ENCODE results near the gene LTBP3. TPM values are rescaled to one million over a fixed set of nuclear protein-coding genes. Genes with fewer than 3 reads are reported as not detected.

Gene LTBP3
- total RNA-seq, 2 experiments from 2014 or later: 39.7 to 45.7 TPM

GRCh38 chr11:65498977-65499712 lies 59.0 kb downstream of the LTBP3 start, which contains the start of gene MALAT1:
Gene MALAT1 (plus strand): TSS chr11:65499045.
- Mint-ChIP-seq H3K27me3 (ENCODE audit: low read depth) (no peaks in the 10 kb centered on the region), H3K36me3 (ENCODE audit: low read depth) (peaks cover 3% of the 10 kb centered on the region), H3K4me3 (no peak within 1 kb of the TSS), H3K27ac (no peak within 1 kb of the TSS), H3K9me3 (no peaks in the 10 kb centered on the region), H3K4me1 (ENCODE audit: low read depth) (peaks cover 23% of the 10 kb centered on the region)
- DNase-seq: peak; percentile 95
- CTCF ChIA-PET: interaction anchor here (1.3 to 17.7 kb wide), 8 partner anchors 9 to 79 kb away, joined by 3 to 359 read pairs (median 6); partner anchors contain the start of gene NEAT1
- intact Hi-C loops (cut with micrococcal nuclease): loop anchor here (5.0 to 10.0 kb wide), 2 partner anchors 634 to 722 kb away; partner anchors contain the start of gene SF1

GRCh38 chr11:65498727-65498976 lies 59.5 kb downstream of the LTBP3 start:
- H3K4me1 Mint-ChIP-seq (ENCODE audit: low read depth): peaks cover 28% of the 10 kb centered on the region
- intact Hi-C loops (cut with micrococcal nuclease): loop anchor here (5.0 to 10.0 kb wide), 2 partner anchors 634 to 721 kb away; partner anchors contain the start of gene SF1
- no peaks in the 10 kb centered on the region for H3K27me3 Mint-ChIP-seq (ENCODE audit: low read depth)
- no peaks in the 10 kb centered on the region for H3K9me3 Mint-ChIP-seq
- H3K27ac Mint-ChIP-seq: no peak overlapping the region
- CTCF ChIA-PET: interaction anchor here (1.6 to 17.7 kb wide), 6 partner anchors 10 to 79 kb away, joined by 5 to 359 read pairs (median 10); partner anchors contain the start of gene NEAT1
- no peak overlapping the region for H3K4me3 Mint-ChIP-seq
- peaks cover 3% of the 10 kb centered on the region for H3K36me3 Mint-ChIP-seq (ENCODE audit: low read depth)
- no peak for DNase-seq

GRCh38 chr11:65498042-65498726 lies 60.0 kb downstream of the LTBP3 start:
- DNase-seq: peak; percentile 78
- Mint-ChIP-seq H3K4me1 (ENCODE audit: low read depth) (peaks cover 31% of the 10 kb centered on the region), H3K4me3 (no peak overlapping the region), H3K9me3 (no peaks in the 10 kb centered on the region), H3K27ac (no peak overlapping the region), H3K27me3 (ENCODE audit: low read depth) (no peaks in the 10 kb centered on the region), H3K36me3 (ENCODE audit: low read depth) (peaks cover 3% of the 10 kb centered on the region)
- CTCF ChIA-PET: interaction anchor here (0.8 to 17.7 kb wide), 8 partner anchors 10 to 78 kb away, joined by 3 to 359 read pairs (median 6); partner anchors contain the start of gene NEAT1
- intact Hi-C loops (cut with micrococcal nuclease): loop anchor here (5.0 to 10.0 kb wide), 2 partner anchors 633 to 721 kb away; partner anchors contain the start of gene SF1

- Mint-ChIP-seq H3K4me3 (no peak overlapping the region), H3K9me3 (no peaks in the 10 kb centered on the region), H3K4me1 (ENCODE audit: low read depth) (peaks cover 37% of the 10 kb centered on the region), H3K36me3 (ENCODE audit: low read depth) (peaks cover 3% of the 10 kb centered on the region), H3K27me3 (ENCODE audit: low read depth) (no peaks in the 10 kb centered on the region), H3K27ac (no peak overlapping the region)
- intact Hi-C loops (cut with micrococcal nuclease): loop anchor here (1.0 to 10.0 kb wide), 7 partner anchors 20 to 720 kb away; partner anchors contain the start of genes NEAT1, SF1 and SLC25A45
- CTCF ChIA-PET: interaction anchor here (0.6 to 17.7 kb wide), 12 partner anchors 9 to 299 kb away, joined by 3 to 359 read pairs (median 7); partner anchors contain the start of gene NEAT1
- peak; percentile 99 for DNase-seq
Observed at GRCh38 chr11:65497141-65498041, 60.8 kb downstream of the LTBP3 start.

GRCh38 chr11:65496304-65497140 lies 61.6 kb downstream of the LTBP3 start:
- intact Hi-C loops (cut with micrococcal nuclease): loop anchor here (1.0 to 10.0 kb wide), 7 partner anchors 19 to 719 kb away; partner anchors contain the start of genes NEAT1, SF1 and SLC25A45
- Mint-ChIP-seq H3K27ac (no peak overlapping the region), H3K9me3 (no peaks in the 10 kb centered on the region), H3K27me3 (ENCODE audit: low read depth) (no peaks in the 10 kb centered on the region), H3K4me1 (ENCODE audit: low read depth) (peaks cover 45% of the 10 kb centered on the region), H3K36me3 (ENCODE audit: low read depth) (peaks cover 3% of the 10 kb centered on the region), H3K4me3 (no peak overlapping the region)
- CTCF ChIA-PET: interaction anchor here (1.0 to 17.7 kb wide), 10 partner anchors 9 to 77 kb away, joined by 4 to 359 read pairs (median 9); partner anchors contain the start of gene NEAT1
- DNase-seq: peak; percentile 43

GRCh38 chr11:65493367-65494176 lies 64.6 kb downstream of the LTBP3 start:
- H3K4me3 Mint-ChIP-seq: peak overlapping the region; percentile 67
- peak overlapping the region; percentile 95 for H3K27ac Mint-ChIP-seq
- peaks cover 3% of the 10 kb centered on the region for H3K36me3 Mint-ChIP-seq (ENCODE audit: low read depth)
- CTCF ChIA-PET: interaction anchor here (0.6 to 3.5 kb wide), 5 partner anchors 12 to 24 kb away, joined by 3 to 20 read pairs (median 7); no protein-coding TSS in a partner anchor
- intact Hi-C loops (cut with micrococcal nuclease): loop anchor here (1.0 to 10.0 kb wide), 4 partner anchors 16 to 629 kb away; partner anchors contain the start of gene SLC25A45
- peaks cover 68% of the 10 kb centered on the region for H3K4me1 Mint-ChIP-seq (ENCODE audit: low read depth)
- DNase-seq: no peak
- no peaks in the 10 kb centered on the region for H3K9me3 Mint-ChIP-seq
- H3K27me3 Mint-ChIP-seq (ENCODE audit: low read depth): no peaks in the 10 kb centered on the region

GRCh38 chr11:65492637-65493366 lies 65.4 kb downstream of the LTBP3 start:
- Mint-ChIP-seq H3K27ac (peak overlapping the region; percentile 95), H3K4me1 (ENCODE audit: low read depth) (peaks cover 76% of the 10 kb centered on the region), H3K9me3 (no peaks in the 10 kb centered on the region), H3K27me3 (ENCODE audit: low read depth) (no peaks in the 10 kb centered on the region), H3K4me3 (peak overlapping the region; percentile 67), H3K36me3 (ENCODE audit: low read depth) (peaks cover 3% of the 10 kb centered on the region)
- CTCF ChIA-PET: interaction anchor here (0.9 to 3.5 kb wide), 4 partner anchors 11 to 24 kb away, joined by 6 to 20 read pairs (median 13); no protein-coding TSS in a partner anchor
- intact Hi-C loops (cut with micrococcal nuclease): loop anchor here (1.0 to 10.0 kb wide), 4 partner anchors 16 to 628 kb away; partner anchors contain the start of gene SLC25A45
- DNase-seq: peak; percentile 81

GRCh38 chr11:65492387-65492636 lies 65.8 kb downstream of the LTBP3 start:
- H3K9me3 Mint-ChIP-seq: no peaks in the 10 kb centered on the region
- H3K27me3 Mint-ChIP-seq (ENCODE audit: low read depth): no peaks in the 10 kb centered on the region
- peaks cover 3% of the 10 kb centered on the region for H3K36me3 Mint-ChIP-seq (ENCODE audit: low read depth)
- CTCF ChIA-PET: interaction anchor here (0.6 to 3.5 kb wide), 3 partner anchors 13 to 24 kb away, joined by 4 to 20 read pairs (median 19); no protein-coding TSS in a partner anchor
- H3K4me3 Mint-ChIP-seq: peak overlapping the region; percentile 67
- DNase-seq: no peak
- H3K27ac Mint-ChIP-seq: peak overlapping the region; percentile 95
- peaks cover 81% of the 10 kb centered on the region for H3K4me1 Mint-ChIP-seq (ENCODE audit: low read depth)
- intact Hi-C loops (cut with micrococcal nuclease): loop anchor here (10.0 kb wide), 1 partner anchor 628 kb away; no protein-coding TSS in a partner anchor

GRCh38 chr11:65491614-65492386 lies 66.4 kb downstream of the LTBP3 start:
- Mint-ChIP-seq H3K4me3 (peak overlapping the region; percentile 67), H3K9me3 (no peaks in the 10 kb centered on the region), H3K36me3 (ENCODE audit: low read depth) (peaks cover 3% of the 10 kb centered on the region), H3K27ac (peak overlapping the region; percentile 95), H3K27me3 (ENCODE audit: low read depth) (no peaks in the 10 kb centered on the region), H3K4me1 (ENCODE audit: low read depth) (peaks cover 83% of the 10 kb centered on the region)
- no peak for DNase-seq
- intact Hi-C loops (cut with micrococcal nuclease): loop anchor here (10.0 kb wide), 1 partner anchor 627 kb away; no protein-coding TSS in a partner anchor
- CTCF ChIA-PET: interaction anchor here (0.6 to 3.5 kb wide), 7 partner anchors 13 to 76 kb away, joined by 3 to 20 read pairs (median 4); no protein-coding TSS in a partner anchor
